Measurements from ENCODE around the gene FADS2. TPM values are rescaled to one million over a fixed set of nuclear protein-coding genes. Genes with fewer than 3 reads are reported as not detected.
A peak's percentile ranks its signal among the peaks of the same experiment; 100 is the strongest.

FADS2 gene
- total RNA-seq, 4 donors from 2014 or later = 2.7 to 28.8 (median 3.9) TPM

GRCh38 chr11:61889831-61890230 is 61.7 kb downstream of the FADS2 start:
- peaks cover 6 to 25% (median 14%) of the 10 kb centered on the region in 4 donors for H3K4me1 ChIP-seq
- TF ChIP-seq POLR2AphosphoS5 (IDR thresholded peaks at IDR 0.05) = no peak
- TF ChIP-seq POLR2A (IDR thresholded peaks at IDR 0.05) = no peak
- no peak for TF ChIP-seq CTCF (IDR thresholded peaks at IDR 0.05)
- no peak for TF ChIP-seq EP300 (IDR thresholded peaks at IDR 0.05; ENCODE audit: low read depth)
- H3K36me3 ChIP-seq = no peaks in the 10 kb centered on the region
- peak overlapping the region in 2 of 4 donors; percentile 80 to 94 for H3K4me3 ChIP-seq
- H3K9me3 ChIP-seq = no peaks in the 10 kb centered on the region
- intact Hi-C loops (cut with DNase I; ENCODE audit: low total_unique reads) = no loop called here
- in situ Hi-C loops (cut with MboI; ENCODE audit: low pct_ligation_motif_present in 1 of 4, low pct_unique_long_range_greater_than_20kb in 1 of 4, low sequenced_read_pairs in 3 of 4) = loop anchor here (10.0 to 25.0 kb wide), 4 partner anchors 55 to 197 kb away; no protein-coding TSS in a partner anchor
- no peak overlapping the region for H3K27ac ChIP-seq
- H3K27me3 ChIP-seq = no peaks in the 10 kb centered on the region
- DNase-seq = no peak
- 93% methylated on average over 10 of the region's 10 CpGs; no CpG with 5 or more reads in 1 of the 2 donors for WGBS, 2 donors (ENCODE audit: low coverage in 1 of 2)

GRCh38 chr11:61890529-61891330 is 62.6 kb downstream of the FADS2 start:
- no peaks in the 10 kb centered on the region for H3K36me3 ChIP-seq
- TF ChIP-seq CTCF (IDR thresholded peaks at IDR 0.05) (peak in 1 of 5 experiments; percentile 10), EP300 (IDR thresholded peaks at IDR 0.05; ENCODE audit: low read depth) (no peak)
- no peaks in the 10 kb centered on the region for H3K9me3 ChIP-seq
- 7% methylated on average over 17 of the region's 38 CpGs; no CpG with 5 or more reads in 1 of the 2 donors for WGBS, 2 donors (ENCODE audit: low coverage in 1 of 2)
- peak overlapping the region; percentile 77 to 93 (median 86) for H3K27ac ChIP-seq
- peak; percentile 38 for DNase-seq
- peaks cover 6 to 25% (median 14%) of the 10 kb centered on the region in 4 donors for H3K4me1 ChIP-seq
- in situ Hi-C loops (cut with MboI; ENCODE audit: low pct_ligation_motif_present in 1 of 4, low pct_unique_long_range_greater_than_20kb in 1 of 4, low sequenced_read_pairs in 3 of 4) = loop anchor here in 3 of 4 donors (10.0 to 25.0 kb wide), 4 partner anchors 54 to 197 kb away; no protein-coding TSS in a partner anchor
- no peaks in the 10 kb centered on the region for H3K27me3 ChIP-seq
- H3K4me3 ChIP-seq = peak overlapping the region; percentile 74 to 94 (median 86)
- intact Hi-C loops (cut with DNase I; ENCODE audit: low total_unique reads) = no loop called here

- intact Hi-C loops (cut with DNase I; ENCODE audit: low total_unique reads) (no loop called here), in situ Hi-C loops (cut with MboI; ENCODE audit: low pct_ligation_motif_present in 1 of 4, low pct_unique_long_range_greater_than_20kb in 1 of 4, low sequenced_read_pairs in 3 of 4) (loop anchor here in 3 of 4 donors (10.0 to 25.0 kb wide), 4 partner anchors 53 to 196 kb away; no protein-coding TSS in a partner anchor)
- Histone ChIP-seq H3K27ac (peak within 1 kb of the TSS; percentile 77 to 93 (median 86)), H3K4me3 (peak within 1 kb of the TSS; percentile 74 to 94 (median 86)), H3K27me3 (no peaks in the 10 kb centered on the region), H3K4me1 (peaks cover 6 to 25% (median 14%) of the 10 kb centered on the region in 4 donors), H3K9me3 (no peaks in the 10 kb centered on the region), H3K36me3 (no peaks in the 10 kb centered on the region)
- TF ChIP-seq POLR2AphosphoS5 (IDR thresholded peaks at IDR 0.05) (peak in 2 of 3 donors; percentile 4 to 26), EP300 (IDR thresholded peaks at IDR 0.05; ENCODE audit: low read depth) (no peak), CTCF (IDR thresholded peaks at IDR 0.05) (peak in 1 of 5 experiments; percentile 14), POLR2A (IDR thresholded peaks at IDR 0.05) (peak; percentile 17)
- peak; percentile 90 for DNase-seq
- WGBS, 2 donors (ENCODE audit: low coverage in 1 of 2) = 0% methylated on average over 44 of the region's 96 CpGs; no CpG with 5 or more reads in 1 of the 2 donors
Measured at GRCh38 chr11:61891331-61892084, 63.4 kb downstream of the FADS2 start, which contains the start of gene FADS3. FADS3 (minus strand) TSS chr11:61891545; CDS start chr11:61891381, 164 bp downstream.

- Histone ChIP-seq H3K27ac (peak overlapping the region; percentile 77 to 93 (median 86)), H3K4me1 (peaks cover 6 to 25% (median 14%) of the 10 kb centered on the region in 4 donors), H3K9me3 (no peaks in the 10 kb centered on the region), H3K27me3 (no peaks in the 10 kb centered on the region), H3K4me3 (peak overlapping the region; percentile 17 to 94 (median 77)), H3K36me3 (no peaks in the 10 kb centered on the region)
- no peak for DNase-seq
- 7% methylated on average over 7 of the region's 12 CpGs; no CpG with 5 or more reads in 1 of the 2 donors for WGBS, 2 donors (ENCODE audit: low coverage in 1 of 2)
- in situ Hi-C loops (cut with MboI; ENCODE audit: low pct_ligation_motif_present in 1 of 4, low pct_unique_long_range_greater_than_20kb in 1 of 4, low sequenced_read_pairs in 3 of 4) = loop anchor here in 3 of 4 donors (10.0 to 25.0 kb wide), 4 partner anchors 53 to 195 kb away; no protein-coding TSS in a partner anchor
- intact Hi-C loops (cut with DNase I; ENCODE audit: low total_unique reads) = no loop called here
- no peak for TF ChIP-seq EP300 (IDR thresholded peaks at IDR 0.05; ENCODE audit: low read depth)
- TF ChIP-seq POLR2A (IDR thresholded peaks at IDR 0.05) = no peak
- TF ChIP-seq POLR2AphosphoS5 (IDR thresholded peaks at IDR 0.05) = no peak
- no peak for TF ChIP-seq CTCF (IDR thresholded peaks at IDR 0.05)
Measured at GRCh38 chr11:61892085-61892370, 63.9 kb downstream of the FADS2 start.

All from transverse colon (tissue), 4 donors.